ENCODE data around the gene BCL7A.
"Not testable (repeated sequence)": the region's sequence is repeated elsewhere in the genome, so short reads cannot be mapped to it uniquely, and the experiment has no call there.

Gene BCL7A

GRCh38 chr12:122054842-122055520, 33.3 kb downstream of the BCL7A start:
- no peak for DNase-seq (ENCODE audit: low read depth)

- DNase-seq (ENCODE audit: low read depth), result not testable (repeated sequence)
These were observed 34.7 kb downstream of the BCL7A start for GRCh38 chr12:122056406-122056805.

- DNase-seq (ENCODE audit: low read depth), result no peak
These were observed 35.5 kb downstream of the BCL7A start for GRCh38 chr12:122057007-122057735.

- no peak for DNase-seq (ENCODE audit: low read depth)
These were observed 36.1 kb downstream of the BCL7A start for GRCh38 chr12:122057769-122058168.

GRCh38 chr12:122058549-122059149, 37.0 kb downstream of the BCL7A start:
- DNase-seq (ENCODE audit: low read depth), result no peak

- DNase-seq (ENCODE audit: low read depth), result no peak
These were observed 37.7 kb downstream of the BCL7A start for GRCh38 chr12:122059203-122059960.

- DNase-seq (ENCODE audit: low read depth), result no peak
These were observed 38.4 kb downstream of the BCL7A start for GRCh38 chr12:122060081-122060501.

GRCh38 chr12:122061253-122061652, 39.6 kb downstream of the BCL7A start:
- no peak for DNase-seq (ENCODE audit: low read depth)

- DNase-seq (ENCODE audit: low read depth), result no peak
These were observed 41.4 kb downstream of the BCL7A start for GRCh38 chr12:122062832-122063693.

GRCh38 chr12:122063694-122064024, 42.0 kb downstream of the BCL7A start:
- DNase-seq (ENCODE audit: low read depth), result no peak

GRCh38 chr12:122064025-122064777, 42.5 kb downstream of the BCL7A start:
- DNase-seq (ENCODE audit: low read depth), result peak; percentile 71

GRCh38 chr12:122064780-122065588, 43.3 kb downstream of the BCL7A start:
- no peak for DNase-seq (ENCODE audit: low read depth)

- DNase-seq (ENCODE audit: low read depth), result no peak
These were observed 45.9 kb downstream of the BCL7A start for GRCh38 chr12:122067548-122067947.

GRCh38 chr12:122067966-122068365, 46.3 kb downstream of the BCL7A start:
- no peak for DNase-seq (ENCODE audit: low read depth)

- peak; percentile 78 for DNase-seq (ENCODE audit: low read depth)
These were observed 50.6 kb downstream of the BCL7A start for GRCh38 chr12:122072031-122072970.

GRCh38 chr12:122073815-122074214, 52.1 kb downstream of the BCL7A start:
- no peak for DNase-seq (ENCODE audit: low read depth)

GRCh38 chr12:122076743-122077495, 55.2 kb downstream of the BCL7A start:
- DNase-seq (ENCODE audit: low read depth), result no peak
